Measurements from ENCODE around the gene DNAH3. TPM values are rescaled to one million over a fixed set of nuclear protein-coding genes. Genes with fewer than 3 reads are reported as not detected.

The DNAH3 gene
- total and polyA plus RNA-seq, 2 of the 13 experiments (the other 11 are each of a cell fraction or from before 2014, with no cell fraction given) = 0.07 to 0.08 TPM

GRCh38 chr16:20901436-20902112 lies 249.1 kb downstream of the DNAH3 start (continued):
- TF ChIP-seq ZNF318 (CRISPR knock-in tag; IDR thresholded peaks at IDR 0.05) (0 out of 2 replicates have a peak, but pooled peaks have one; percentile 19), ZNF20 (CRISPR knock-in tag; IDR thresholded peaks at IDR 0.05) (no peak), CHCHD3 (CRISPR knock-in tag; IDR thresholded peaks at IDR 0.05) (no peak; the same call in 1 of the 2 replicates), SOX13 (IDR thresholded peaks at IDR 0.05) (no peak), SOX13 (CRISPR knock-in tag; conservative IDR thresholded peaks at IDR 0.05 in 1 of 2, IDR thresholded peaks at IDR 0.05 in 1 of 2) (0 out of 4 replicates have a peak, but pooled peaks of 1 of the 2 experiments have one; percentile 30), CBX2 (IDR thresholded peaks at IDR 0.05; ENCODE audit: low read depth, low read length) (no peak), CBX2 (CRISPR knock-in tag; IDR thresholded peaks at IDR 0.05; ENCODE audit: low read depth) (0 out of 2 replicates have a peak, but pooled peaks have one; percentile 36), ZNF891 (CRISPR knock-in tag; IDR thresholded peaks at IDR 0.05) (0 out of 2 replicates have a peak, but pooled peaks have one; percentile 21), NFE2 (CRISPR knock-in tag; IDR thresholded peaks at IDR 0.05) (0 out of 2 replicates have a peak, but pooled peaks have one; percentile 4), ZNF230 (CRISPR knock-in tag; IDR thresholded peaks at IDR 0.05) (no peak), ZC3H13 (CRISPR knock-in tag; IDR thresholded peaks at IDR 0.05) (0 out of 2 replicates have a peak, but pooled peaks have one; percentile 49), TGIF2 (CRISPR knock-in tag; IDR thresholded peaks at IDR 0.05) (no peak), ZNF235 (CRISPR knock-in tag; IDR thresholded peaks at IDR 0.05; ENCODE audit: borderline replicate concordance) (no peak), SALL1 (CRISPR knock-in tag; IDR thresholded peaks at IDR 0.05) (peak; percentile 25; the same call in 1 of the 2 replicates), KDM2A (CRISPR knock-in tag; IDR thresholded peaks at IDR 0.05; ENCODE audit: borderline replicate concordance, low read depth) (no peak), ZNF383 (CRISPR knock-in tag; IDR thresholded peaks at IDR 0.05; ENCODE audit: borderline replicate concordance) (0 out of 2 replicates have a peak, but pooled peaks have one; percentile 20), ZNF781 (CRISPR knock-in tag; IDR thresholded peaks at IDR 0.05; ENCODE audit: borderline replicate concordance, not compliant biosample characterization) (no peak), ONECUT2 (CRISPR knock-in tag; IDR thresholded peaks at IDR 0.05) (0 out of 2 replicates have a peak, but pooled peaks have one; percentile 23), HNF1B (CRISPR knock-in tag; IDR thresholded peaks at IDR 0.05) (peak; percentile 74)

Measured in HepG2 (cell line).